CD14-positive monocyte (primary cell): ENCODE measurements around the gene NEMP2. TPM values are rescaled to one million over a fixed set of nuclear protein-coding genes. Genes with fewer than 3 reads are reported as not detected.

Source experiments
- DNase-seq, 3 donors: peaks; one replicate each; pipeline ENCODE4 v3.0.0-alpha.2; 2011 to 2022
- H2AFZ ChIP-seq: 2 replicates; pipeline ENCODE4 v1.6.0; 2012; ENCODE audit warnings: mild to moderate bottlenecking, low read depth, low read length, inconsistent platforms; ENCODE audit not compliant: insufficient read depth, poor library complexity, severe bottlenecking
- H3K27ac ChIP-seq, 2 donors: 1 replicate in 1 of 2; 2 replicates in 1 of 2; pipeline ENCODE4 v1.5.1; 2012 to 2013; ENCODE audit warnings: low read length in 2 of 2, control low read depth in 1 of 2, inconsistent platforms in 1 of 2, low read depth in 1 of 2, mild to moderate bottlenecking in 1 of 2
- H3K27me3 ChIP-seq, 2 donors: one replicate each; pipeline versions ENCODE4 v1.6.0 to v1.6.1; 2011 to 2013; ENCODE audit warnings: low read length in 2 of 2; ENCODE audit not compliant: control insufficient read depth in 2 of 2, insufficient read depth in 2 of 2
- H3K36me3 ChIP-seq, 2 donors: replicated peaks in 1 of 2; 1 replicate in 1 of 2; 2 replicates in 1 of 2; pipeline versions ENCODE4 v1.5.1 to v1.6.1; 2012 to 2013; ENCODE audit warnings: low read length in 2 of 2, control low read depth in 1 of 2, inconsistent platforms in 1 of 2, mild to moderate bottlenecking in 1 of 2; ENCODE audit not compliant: insufficient read depth in 2 of 2, control insufficient read depth in 1 of 2
- H3K4me1 ChIP-seq, 2 donors: 1 replicate in 1 of 2; 2 replicates in 1 of 2; pipeline versions ENCODE4 v1.5.1 to v1.6.1; 2012 to 2013; ENCODE audit warnings: low read length in 2 of 2, control low read depth in 1 of 2, inconsistent platforms in 1 of 2, mild to moderate bottlenecking in 1 of 2, moderate library complexity in 1 of 2; ENCODE audit not compliant: insufficient read depth in 2 of 2, control insufficient read depth in 1 of 2
- H3K4me2 ChIP-seq: replicated peaks from 2 replicates; pipeline ENCODE3; 2012; ENCODE audit warnings: low read length, moderate library complexity, mild to moderate bottlenecking; ENCODE audit not compliant: poor library complexity, severe bottlenecking; ENCODE audit errors: extremely low read depth
- H3K4me3 ChIP-seq, 3 experiments: fragments of 200-600 bp in 1 of 3; sonication (generic) in 1 of 3; replicated peaks in 1 of 3; 1 replicate in 2 of 3; 2 replicates in 1 of 3; pipeline ENCODE4 v1.5.1; 2011 to 2013; ENCODE audit warnings: low read length in 3 of 3, mild to moderate bottlenecking in 3 of 3, control low read depth in 2 of 3, low read depth in 2 of 3, inconsistent platforms in 1 of 3, moderate library complexity in 1 of 3
- H3K79me2 ChIP-seq: 2 replicates; pipeline ENCODE4 v1.6.0; 2012; ENCODE audit warnings: mild to moderate bottlenecking, control low read depth, inconsistent platforms, low read length, moderate library complexity; ENCODE audit not compliant: insufficient read depth
- H3K9ac ChIP-seq: 2 replicates; pipeline ENCODE4 v1.6.0; 2017; ENCODE audit warnings: low read length, mild to moderate bottlenecking; ENCODE audit not compliant: insufficient read depth, poor library complexity, severe bottlenecking
- H3K9me3 ChIP-seq, 2 donors: replicated peaks in 1 of 2; 1 replicate in 1 of 2; 2 replicates in 1 of 2; pipeline versions ENCODE4 v1.5.1 to v1.6.1; 2012 to 2013; ENCODE audit warnings: low read length in 2 of 2, control low read depth in 1 of 2; ENCODE audit not compliant: control insufficient read depth in 1 of 2, insufficient read depth in 1 of 2
- H4K20me1 ChIP-seq: 2 replicates; pipeline ENCODE4 v1.6.0; 2012; ENCODE audit warnings: mild to moderate bottlenecking, low read length, control low read depth, moderate library complexity; ENCODE audit not compliant: insufficient read depth
- H3K27ac Mint-ChIP-seq, 7 donors: one replicate each; pipeline ENCODE4 v1.8.0; 2020; ENCODE audit warnings: mild to moderate bottlenecking in 7 of 7, mixed read lengths in 7 of 7, moderate library complexity in 6 of 7, inconsistent platforms in 2 of 7
- H3K27me3 Mint-ChIP-seq, 3 donors: one replicate each; pipeline ENCODE4 v1.8.0; 2021 to 2022; ENCODE audit warnings: low read depth in 3 of 3, mild to moderate bottlenecking in 3 of 3, mixed read lengths in 3 of 3, moderate library complexity in 3 of 3, inconsistent platforms in 1 of 3
- H3K36me3 Mint-ChIP-seq, 2 donors: one replicate each; pipeline ENCODE4 v1.8.0; 2020; ENCODE audit warnings: mixed read lengths in 2 of 2, inconsistent platforms in 1 of 2, mild to moderate bottlenecking in 1 of 2
- H3K4me1 Mint-ChIP-seq: one replicate; pipeline ENCODE4 v1.8.0; 2020; ENCODE audit warnings: mild to moderate bottlenecking, mixed read lengths
- H3K4me3 Mint-ChIP-seq, 2 donors: one replicate each; pipeline ENCODE4 v1.8.0; 2020; ENCODE audit warnings: mild to moderate bottlenecking in 2 of 2, mixed read lengths in 2 of 2, moderate library complexity in 1 of 2
- H3K9me3 Mint-ChIP-seq, 7 donors: one replicate each; pipeline ENCODE4 v1.8.0; 2020 to 2022; ENCODE audit warnings: mixed read lengths in 7 of 7, mild to moderate bottlenecking in 6 of 7, moderate library complexity in 6 of 7, inconsistent platforms in 2 of 7
- CTCF ChIP-seq: fragments of 200-600 bp; IDR thresholded peaks from one replicate; pipeline ENCODE4 v1.8.0; 2022; ENCODE audit warnings: antibody characterized with exemption, mild to moderate bottlenecking
- WGBS: methylation state at CpG from one replicate; pipeline ENCODE4 v1.1.5; 2013; ENCODE audit warnings: missing lambda C conversion rate; ENCODE audit not compliant: insufficient coverage; 5-methylcytosine and 5-hydroxymethylcytosine counted together
- intact Hi-C, 2 donors: fragments of 100-400 bp; cut with micrococcal nuclease; formaldehyde crosslinking; loops; one replicate each; pipeline versions ENCODE4 v1.15.0 to v1.15.1; 2023
- polyA plus RNA-seq, 3 donors: library from polyadenylated mRNA; depleted of rRNA in 1 of 3; unstranded in 2 of 3; stranded (reverse) in 1 of 3; fragments of 300-500 nt in 2 of 3; fragments of >200 nt in 1 of 3; fragmentation: Illumina TruSeq in 2 of 3; gene quantifications; 1 replicate in 2 of 3; 2 replicates in 1 of 3; pipeline ENCODE4 v1.2.3, GENCODE V29; 2012 to 2021

NEMP2 gene
- polyA plus RNA-seq, 3 donors: 0.44 to 2.5 (median 1.5) TPM

GRCh38 chr2:190582736-190583506 lies 48.4 kb upstream of the NEMP2 start:
- H3K27ac Mint-ChIP-seq: no peak overlapping the region
- WGBS: 100% methylated on average over 2 of the region's 6 CpGs
- peaks cover 7% of the 10 kb centered on the region for H3K4me1 Mint-ChIP-seq
- Histone ChIP-seq H3K27me3 (no peaks in the 10 kb centered on the region), H3K27ac (no peak overlapping the region), H3K4me3 (no peak overlapping the region), H4K20me1 (no peaks in the 10 kb centered on the region), H3K9ac (no peak overlapping the region), H2AFZ (no peak overlapping the region), H3K4me2 (no peak overlapping the region), H3K4me1 (no peaks in the 10 kb centered on the region), H3K9me3 (no peaks in the 10 kb centered on the region), H3K36me3 (no peaks in the 10 kb centered on the region), H3K79me2 (no peaks in the 10 kb centered on the region)
- H3K9me3 Mint-ChIP-seq: peaks cover 0 to 3% (median 0%) of the 10 kb centered on the region in 7 donors
- TF ChIP-seq CTCF: no peak
- DNase-seq: no peak
- intact Hi-C loops: no loop called here
- H3K27me3 Mint-ChIP-seq: no peaks in the 10 kb centered on the region
- no peak overlapping the region for H3K4me3 Mint-ChIP-seq
- H3K36me3 Mint-ChIP-seq: no peaks in the 10 kb centered on the region

GRCh38 chr2:190582019-190582418 lies 47.5 kb upstream of the NEMP2 start:
- intact Hi-C loops: no loop called here
- Histone ChIP-seq H3K4me1 (no peaks in the 10 kb centered on the region), H3K4me3 (no peak overlapping the region), H3K9me3 (no peaks in the 10 kb centered on the region), H3K4me2 (no peak overlapping the region), H2AFZ (no peak overlapping the region), H4K20me1 (no peaks in the 10 kb centered on the region), H3K27me3 (no peaks in the 10 kb centered on the region), H3K27ac (no peak overlapping the region), H3K79me2 (no peaks in the 10 kb centered on the region), H3K36me3 (no peaks in the 10 kb centered on the region), H3K9ac (no peak overlapping the region)
- 100% methylated on average over 1 of the region's 3 CpGs for WGBS
- no peak overlapping the region for H3K27ac Mint-ChIP-seq
- H3K4me1 Mint-ChIP-seq: peaks cover 7% of the 10 kb centered on the region
- no peak for DNase-seq
- H3K27me3 Mint-ChIP-seq: no peaks in the 10 kb centered on the region
- TF ChIP-seq CTCF: no peak
- no peak overlapping the region for H3K4me3 Mint-ChIP-seq
- peaks cover 0 to 3% (median 0%) of the 10 kb centered on the region in 7 donors for H3K9me3 Mint-ChIP-seq
- no peaks in the 10 kb centered on the region for H3K36me3 Mint-ChIP-seq
